ENCODE results near the gene HTR3D. TPM values are rescaled to one million over a fixed set of nuclear protein-coding genes. Genes with fewer than 3 reads are reported as not detected.
"Not testable (repeated sequence)": the region's sequence is repeated elsewhere in the genome, so short reads cannot be mapped to it uniquely, and the experiment has no call there.

HTR3D gene
- total and polyA plus RNA-seq, 4 donors: not detected

DNA sequence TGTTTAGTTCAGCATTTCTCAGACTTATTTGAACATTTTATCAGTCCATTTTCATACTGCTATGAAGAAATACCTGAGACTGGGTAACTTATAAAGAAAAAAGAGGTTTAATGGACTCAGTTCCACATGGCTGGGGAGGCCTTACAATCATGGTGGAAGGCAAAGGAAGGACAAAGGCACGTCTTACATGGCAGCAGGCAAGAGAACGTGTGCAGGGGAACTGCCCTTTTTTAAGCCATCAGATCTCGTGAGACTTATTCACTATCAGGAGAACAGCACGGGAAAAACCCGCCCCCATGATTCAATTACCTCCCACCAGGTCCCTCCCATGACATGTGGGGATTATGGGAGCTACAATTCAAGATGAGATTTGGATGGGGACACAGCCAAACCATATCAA, 6.3 kb upstream of the HTR3D start:
- H3K4me3 ChIP-seq (ENCODE audit: low read length in 2 of 2); H3K9me3 ChIP-seq (ENCODE audit: control insufficient read depth, low read length); ATAC-seq (ENCODE audit: low FRiP score); H3K36me3 ChIP-seq (ENCODE audit: control insufficient read depth in 1 of 2, insufficient read depth in 2 of 2, low read length in 1 of 2); H3K4me1 ChIP-seq (ENCODE audit: control insufficient read depth in 1 of 2, insufficient read depth in 2 of 2, low read length in 2 of 2); intact Hi-C loops (cut with DNase I); DNase-seq; H3K27me3 ChIP-seq (ENCODE audit: control insufficient read depth in 1 of 2, insufficient read depth in 2 of 2, low read length in 1 of 2); H3K27ac ChIP-seq (ENCODE audit: low read depth in 1 of 2, low read length in 2 of 2): not testable (repeated sequence)
- WGBS, 2 donors: 44 to 52% methylated on average over 5 of the region's 5 CpGs

DNA sequence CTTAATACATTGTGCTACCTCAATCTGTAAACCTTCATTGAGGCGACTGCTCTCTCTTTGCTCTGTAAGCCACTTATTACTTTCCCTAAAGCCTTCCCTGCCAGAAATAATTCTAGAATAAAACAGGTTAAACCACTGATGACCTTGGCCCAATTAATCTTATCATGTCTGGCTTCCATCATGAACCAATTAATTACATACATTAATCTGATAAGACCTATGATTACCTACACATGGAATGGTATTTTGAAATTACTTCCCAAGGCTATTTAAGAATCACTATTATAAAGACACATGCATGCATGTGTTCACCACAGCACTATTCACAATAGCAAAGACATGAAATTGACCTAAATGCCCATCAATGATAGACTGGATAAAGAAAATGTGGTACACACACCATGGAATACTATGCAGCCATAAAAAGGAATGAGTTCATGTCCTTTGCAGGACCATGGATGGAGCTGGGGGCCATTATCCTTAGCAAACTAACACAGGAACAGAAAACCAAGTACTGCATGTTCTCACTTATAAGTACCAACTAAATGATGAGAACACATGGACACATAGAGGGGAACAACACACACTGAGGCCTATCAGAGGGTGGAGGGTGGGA, 3.2 kb upstream of the HTR3D start:
- H3K36me3 ChIP-seq (ENCODE audit: control insufficient read depth in 1 of 2, insufficient read depth in 2 of 2, low read length in 1 of 2); H3K9me3 ChIP-seq (ENCODE audit: control insufficient read depth, low read length); H3K4me3 ChIP-seq (ENCODE audit: low read length in 2 of 2); H3K4me1 ChIP-seq (ENCODE audit: control insufficient read depth in 1 of 2, insufficient read depth in 2 of 2, low read length in 2 of 2); H3K27me3 ChIP-seq (ENCODE audit: control insufficient read depth in 1 of 2, insufficient read depth in 2 of 2, low read length in 1 of 2); intact Hi-C loops (cut with DNase I); ATAC-seq (ENCODE audit: low FRiP score); DNase-seq; H3K27ac ChIP-seq (ENCODE audit: low read depth in 1 of 2, low read length in 2 of 2): not testable (repeated sequence)
- WGBS, 2 donors: 85 to 89% methylated on average over 1 of the region's 1 CpG

DNA sequence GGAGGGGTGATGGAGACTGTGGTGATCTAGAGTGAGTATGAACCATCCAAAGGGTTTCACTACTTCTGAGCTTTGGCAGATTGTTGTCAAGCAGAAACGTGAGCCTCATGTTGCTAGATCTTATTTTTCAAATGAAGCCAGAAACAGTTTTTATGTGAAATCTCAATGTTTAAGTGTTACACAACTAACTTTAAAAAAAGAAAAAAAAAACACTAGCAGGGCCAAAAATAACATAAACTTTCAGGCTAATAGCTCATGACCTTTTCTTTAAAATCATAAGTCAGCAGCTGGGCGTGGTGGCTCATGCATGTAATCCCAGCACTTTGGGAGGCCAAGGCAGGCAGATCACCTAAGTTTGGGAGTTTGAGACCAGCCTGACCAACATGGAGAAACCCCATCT, 2.1 kb upstream of the HTR3D start:
- 12 to 18% methylated on average over 2 of the region's 2 CpGs for WGBS, 2 donors
- H3K9me3 ChIP-seq (ENCODE audit: control insufficient read depth, low read length): no peaks in the 10 kb centered on the region
- H3K27me3 ChIP-seq (ENCODE audit: control insufficient read depth in 1 of 2, insufficient read depth in 2 of 2, low read length in 1 of 2): no peaks in the 10 kb centered on the region
- H3K36me3 ChIP-seq (ENCODE audit: control insufficient read depth in 1 of 2, insufficient read depth in 2 of 2, low read length in 1 of 2): no peaks in the 10 kb centered on the region
- H3K4me3 ChIP-seq (ENCODE audit: low read length in 2 of 2): no peak overlapping the region
- ATAC-seq (ENCODE audit: low FRiP score) (no peak), DNase-seq (no peak)
- intact Hi-C loops (cut with DNase I): no loop called here
- no peaks in the 10 kb centered on the region for H3K4me1 ChIP-seq (ENCODE audit: control insufficient read depth in 1 of 2, insufficient read depth in 2 of 2, low read length in 2 of 2)
- H3K27ac ChIP-seq (ENCODE audit: low read depth in 1 of 2, low read length in 2 of 2): no peak overlapping the region

DNA sequence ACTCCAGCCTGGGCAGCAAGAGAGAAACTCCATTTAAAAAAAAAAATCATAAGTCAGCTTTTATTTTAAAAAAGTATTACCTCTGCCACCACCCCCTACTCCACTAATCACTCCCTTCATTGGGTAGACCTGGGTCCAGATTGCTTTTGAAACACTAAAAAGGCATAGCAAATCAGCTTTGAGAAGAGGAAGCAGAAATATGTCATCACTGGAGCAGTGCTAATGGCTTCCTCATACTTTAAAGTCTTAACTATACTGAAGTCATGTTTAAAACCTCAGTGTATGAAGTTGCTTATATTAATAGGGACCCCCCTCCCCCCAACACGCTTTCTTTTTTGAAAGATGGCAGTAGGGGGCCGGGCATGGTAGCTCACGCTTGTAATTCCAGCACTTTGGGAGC, 1.0 kb upstream of the HTR3D start:
- 72 to 86% methylated on average over 3 of the region's 3 CpGs for WGBS, 2 donors
- ATAC-seq (ENCODE audit: low FRiP score): no peak
- no peak overlapping the region for H3K4me3 ChIP-seq (ENCODE audit: low read length in 2 of 2)
- intact Hi-C loops (cut with DNase I): no loop called here
- no peaks in the 10 kb centered on the region for H3K36me3 ChIP-seq (ENCODE audit: control insufficient read depth in 1 of 2, insufficient read depth in 2 of 2, low read length in 1 of 2)
- no peaks in the 10 kb centered on the region for H3K27me3 ChIP-seq (ENCODE audit: control insufficient read depth in 1 of 2, insufficient read depth in 2 of 2, low read length in 1 of 2)
- no peak for DNase-seq
- H3K27ac ChIP-seq (ENCODE audit: low read depth in 1 of 2, low read length in 2 of 2): no peak overlapping the region
- H3K9me3 ChIP-seq (ENCODE audit: control insufficient read depth, low read length): no peaks in the 10 kb centered on the region
- no peaks in the 10 kb centered on the region for H3K4me1 ChIP-seq (ENCODE audit: control insufficient read depth in 1 of 2, insufficient read depth in 2 of 2, low read length in 2 of 2)

DNA sequence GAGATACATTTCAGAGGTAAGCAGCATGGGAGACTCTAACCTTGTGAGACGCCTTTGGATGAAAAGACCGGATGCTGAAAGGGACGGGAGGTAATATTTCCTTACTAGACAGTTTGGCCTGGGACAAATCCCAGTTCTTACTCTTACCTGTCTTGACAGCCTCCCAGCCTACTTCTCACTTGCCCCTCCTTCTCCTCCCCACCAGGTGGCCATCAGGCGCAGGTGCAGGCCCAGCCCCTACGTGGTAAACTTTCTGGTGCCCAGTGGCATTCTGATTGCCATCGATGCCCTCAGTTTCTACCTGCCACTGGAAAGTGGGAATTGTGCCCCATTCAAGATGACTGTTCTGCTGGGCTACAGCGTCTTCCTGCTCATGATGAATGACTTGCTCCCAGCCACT, 6.3 kb downstream of the HTR3D start:
- Histone ChIP-seq H3K9me3 (ENCODE audit: control insufficient read depth, low read length) (no peaks in the 10 kb centered on the region), H3K36me3 (ENCODE audit: control insufficient read depth in 1 of 2, insufficient read depth in 2 of 2, low read length in 1 of 2) (no peaks in the 10 kb centered on the region), H3K27me3 (ENCODE audit: control insufficient read depth in 1 of 2, insufficient read depth in 2 of 2, low read length in 1 of 2) (no peaks in the 10 kb centered on the region), H3K27ac (ENCODE audit: low read depth in 1 of 2, low read length in 2 of 2) (no peak overlapping the region), H3K4me3 (ENCODE audit: low read length in 2 of 2) (no peak overlapping the region), H3K4me1 (ENCODE audit: control insufficient read depth in 1 of 2, insufficient read depth in 2 of 2, low read length in 2 of 2) (no peaks in the 10 kb centered on the region)
- no peak for DNase-seq
- intact Hi-C loops (cut with DNase I): no loop called here
- 64 to 68% methylated on average over 7 of the region's 7 CpGs for WGBS, 2 donors
- ATAC-seq (ENCODE audit: low FRiP score): no peak

DNA sequence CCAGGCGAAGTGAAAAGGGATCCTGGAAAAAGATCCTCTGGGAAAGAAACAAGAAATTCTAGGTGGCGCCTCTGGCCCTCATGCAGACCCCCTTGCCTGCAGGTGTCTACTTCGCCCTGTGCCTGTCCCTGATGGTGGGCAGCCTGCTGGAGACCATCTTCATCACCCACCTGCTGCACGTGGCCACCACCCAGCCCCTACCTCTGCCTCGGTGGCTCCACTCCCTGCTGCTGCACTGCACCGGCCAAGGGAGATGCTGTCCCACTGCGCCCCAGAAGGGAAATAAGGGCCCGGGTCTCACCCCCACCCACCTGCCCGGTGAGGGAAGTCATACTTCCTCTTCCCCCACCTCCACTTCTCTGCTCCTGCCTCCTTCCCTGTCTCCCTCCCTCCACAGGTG, 6.8 kb downstream of the HTR3D start:
- H3K27ac ChIP-seq (ENCODE audit: low read depth in 1 of 2, low read length in 2 of 2); H3K36me3 ChIP-seq (ENCODE audit: control insufficient read depth in 1 of 2, insufficient read depth in 2 of 2, low read length in 1 of 2); H3K9me3 ChIP-seq (ENCODE audit: control insufficient read depth, low read length); H3K4me1 ChIP-seq (ENCODE audit: control insufficient read depth in 1 of 2, insufficient read depth in 2 of 2, low read length in 2 of 2); DNase-seq; H3K27me3 ChIP-seq (ENCODE audit: control insufficient read depth in 1 of 2, insufficient read depth in 2 of 2, low read length in 1 of 2); intact Hi-C loops (cut with DNase I); ATAC-seq (ENCODE audit: low FRiP score); H3K4me3 ChIP-seq (ENCODE audit: low read length in 2 of 2): not testable (repeated sequence)
- WGBS, 2 donors: 81 to 91% methylated on average over 6 to 9 of the region's 9 CpGs

DNA sequence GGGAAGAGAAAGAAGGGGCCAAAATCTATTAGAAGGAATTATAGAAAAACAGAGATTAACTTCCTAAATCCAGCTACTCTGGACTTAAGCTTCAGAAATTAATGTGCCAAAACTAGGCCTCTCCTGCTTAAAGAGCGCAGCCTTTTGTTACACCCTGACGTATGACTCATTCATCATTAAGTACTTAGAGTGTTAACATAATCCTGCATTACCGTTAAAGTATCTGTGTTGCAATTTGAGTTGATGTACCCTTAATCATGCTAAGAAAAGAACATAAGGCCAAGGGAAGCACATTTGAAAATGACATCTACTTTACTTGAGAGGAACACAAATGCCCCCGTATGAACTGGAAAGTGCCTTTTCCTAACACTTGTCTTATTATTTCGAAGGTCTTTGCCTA, 7.9 kb downstream of the HTR3D start:
- Histone ChIP-seq H3K4me3 (ENCODE audit: low read length in 2 of 2) (no peak overlapping the region), H3K27ac (ENCODE audit: low read depth in 1 of 2, low read length in 2 of 2) (no peak overlapping the region), H3K27me3 (ENCODE audit: control insufficient read depth in 1 of 2, insufficient read depth in 2 of 2, low read length in 1 of 2) (no peaks in the 10 kb centered on the region), H3K9me3 (ENCODE audit: control insufficient read depth, low read length) (no peaks in the 10 kb centered on the region), H3K4me1 (ENCODE audit: control insufficient read depth in 1 of 2, insufficient read depth in 2 of 2, low read length in 2 of 2) (no peaks in the 10 kb centered on the region), H3K36me3 (ENCODE audit: control insufficient read depth in 1 of 2, insufficient read depth in 2 of 2, low read length in 1 of 2) (no peaks in the 10 kb centered on the region)
- DNase-seq (no peak), ATAC-seq (ENCODE audit: low FRiP score) (no peak)
- intact Hi-C loops (cut with DNase I): no loop called here
- WGBS, 2 donors: 71% methylated on average over 5 of the region's 5 CpGs

DNA sequence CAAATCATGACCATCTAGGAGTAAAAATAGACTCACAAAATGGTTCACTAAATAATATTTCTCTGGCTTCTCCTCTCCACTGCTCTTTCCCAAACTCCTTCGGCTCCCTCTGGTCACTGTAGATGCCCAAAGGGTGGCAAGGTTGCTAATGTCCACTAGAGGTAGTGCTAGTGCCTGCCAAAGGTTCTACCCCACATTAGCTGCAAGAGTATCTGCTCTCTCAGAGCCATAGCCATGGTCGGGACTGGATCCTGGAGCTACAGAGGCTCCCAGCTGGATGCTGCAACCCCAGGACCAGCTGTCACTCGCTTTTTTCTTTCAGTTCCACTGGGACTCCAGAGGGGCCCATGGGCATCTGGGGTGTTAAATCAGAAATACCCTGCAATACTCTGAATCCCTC, 8.5 kb downstream of the HTR3D start:
- no peaks in the 10 kb centered on the region for H3K9me3 ChIP-seq (ENCODE audit: control insufficient read depth, low read length)
- no peak for ATAC-seq (ENCODE audit: low FRiP score)
- no peaks in the 10 kb centered on the region for H3K36me3 ChIP-seq (ENCODE audit: control insufficient read depth in 1 of 2, insufficient read depth in 2 of 2, low read length in 1 of 2)
- intact Hi-C loops (cut with DNase I): loop anchor here in 1 of 2 donors (5.0 kb wide), 1 partner anchor 92 kb away; no protein-coding TSS in a partner anchor
- H3K4me1 ChIP-seq (ENCODE audit: control insufficient read depth in 1 of 2, insufficient read depth in 2 of 2, low read length in 2 of 2): no peaks in the 10 kb centered on the region
- H3K4me3 ChIP-seq (ENCODE audit: low read length in 2 of 2): no peak overlapping the region
- DNase-seq: no peak
- no peaks in the 10 kb centered on the region for H3K27me3 ChIP-seq (ENCODE audit: control insufficient read depth in 1 of 2, insufficient read depth in 2 of 2, low read length in 1 of 2)
- H3K27ac ChIP-seq (ENCODE audit: low read depth in 1 of 2, low read length in 2 of 2): no peak overlapping the region
- 40 to 43% methylated on average over 3 of the region's 3 CpGs for WGBS, 2 donors

DNA sequence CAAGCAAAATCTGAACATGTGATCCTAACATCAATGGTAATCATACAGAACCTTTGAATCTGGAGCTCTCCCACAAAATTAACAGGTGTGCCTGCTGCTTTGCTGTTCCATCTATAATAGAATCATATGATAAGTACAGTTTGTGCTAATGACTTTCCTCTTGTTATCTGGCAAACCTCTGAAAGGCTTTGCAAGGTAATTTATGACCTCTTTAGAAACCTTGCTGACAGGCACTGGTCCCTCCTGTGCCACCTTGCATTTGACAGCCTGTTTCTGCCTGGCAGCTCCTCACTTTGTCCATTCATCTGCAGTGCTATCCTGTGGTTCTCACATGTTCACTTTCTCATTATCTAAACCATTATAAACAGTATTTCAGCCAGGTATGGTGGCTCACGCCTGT, 11.1 kb downstream of the HTR3D start:
- Histone ChIP-seq H3K27me3 (ENCODE audit: control insufficient read depth in 1 of 2, insufficient read depth in 2 of 2, low read length in 1 of 2) (no peaks in the 10 kb centered on the region), H3K27ac (ENCODE audit: low read depth in 1 of 2, low read length in 2 of 2) (no peak overlapping the region), H3K4me3 (ENCODE audit: low read length in 2 of 2) (no peak overlapping the region), H3K9me3 (ENCODE audit: control insufficient read depth, low read length) (no peaks in the 10 kb centered on the region), H3K4me1 (ENCODE audit: control insufficient read depth in 1 of 2, insufficient read depth in 2 of 2, low read length in 2 of 2) (no peaks in the 10 kb centered on the region), H3K36me3 (ENCODE audit: control insufficient read depth in 1 of 2, insufficient read depth in 2 of 2, low read length in 1 of 2) (no peaks in the 10 kb centered on the region)
- whole genome bisulfite sequencing, 2 donors: 86 to 96% methylated on average over 1 of the region's 1 CpG
- ATAC-seq (ENCODE audit: low FRiP score) (no peak), DNase-seq (no peak)
- intact Hi-C loops (cut with DNase I): loop anchor here in 1 of 2 donors (5.0 kb wide), 1 partner anchor 90 kb away; no protein-coding TSS in a partner anchor
